Osteocyte (in vitro differentiated cells): ENCODE measurements around the gene PPIF. TPM values are rescaled to one million over a fixed set of nuclear protein-coding genes. Genes with fewer than 3 reads are reported as not detected.

Experiments
- DNase-seq: peaks from one replicate; pipeline ENCODE4 v3.0.0; 2021; ENCODE audit warnings: mixed read lengths; ENCODE audit not compliant: unreplicated experiment; ENCODE audit errors: extremely low spot score
- H3K27ac Mint-ChIP-seq: one replicate; pipeline ENCODE4 v1.8.0; 2021; ENCODE audit warnings: mild to moderate bottlenecking, mixed read lengths; ENCODE audit not compliant: unreplicated experiment
- H3K27me3 Mint-ChIP-seq: one replicate; pipeline ENCODE4 v1.8.0; 2021; ENCODE audit warnings: mixed read lengths; ENCODE audit not compliant: unreplicated experiment
- H3K36me3 Mint-ChIP-seq: one replicate; pipeline ENCODE4 v1.8.0; 2021; ENCODE audit warnings: mixed read lengths; ENCODE audit not compliant: unreplicated experiment
- H3K4me1 Mint-ChIP-seq: one replicate; pipeline ENCODE4 v1.8.0; 2021; ENCODE audit warnings: mixed read lengths; ENCODE audit not compliant: unreplicated experiment
- H3K4me3 Mint-ChIP-seq: one replicate; pipeline ENCODE4 v1.8.0; 2021; ENCODE audit warnings: mild to moderate bottlenecking, moderate library complexity, mixed read lengths; ENCODE audit not compliant: unreplicated experiment
- H3K9me3 Mint-ChIP-seq: one replicate; pipeline ENCODE4 v1.8.0; 2021; ENCODE audit warnings: mixed read lengths; ENCODE audit not compliant: unreplicated experiment
- CTCF ChIP-seq: fragments of 200-600 bp; sonication (generic); IDR thresholded peaks from 2 replicates; pipeline ENCODE4 v1.5.0; 2021; ENCODE audit warnings: antibody characterized with exemption, mild to moderate bottlenecking, moderate library complexity
- total RNA-seq: library from RNA; stranded (reverse); gene quantifications from 2 replicates; pipeline ENCODE4 v1.2.1, GENCODE V29; 2021

Gene PPIF
- total RNA-seq, 1 donor from 2014 or later = 17.0 TPM

- no peaks in the 10 kb centered on the region for H3K27me3 Mint-ChIP-seq
- no peaks in the 10 kb centered on the region for H3K9me3 Mint-ChIP-seq
- no peak for DNase-seq
- no peaks in the 10 kb centered on the region for H3K4me1 Mint-ChIP-seq
- TF ChIP-seq CTCF = no peak
- no peak overlapping the region for H3K27ac Mint-ChIP-seq
- peaks cover 36% of the 10 kb centered on the region for H3K36me3 Mint-ChIP-seq
- H3K4me3 Mint-ChIP-seq = no peak overlapping the region
These were observed 40.5 kb upstream of the PPIF start for GRCh38 chr10:79306644-79307220.

DNA sequence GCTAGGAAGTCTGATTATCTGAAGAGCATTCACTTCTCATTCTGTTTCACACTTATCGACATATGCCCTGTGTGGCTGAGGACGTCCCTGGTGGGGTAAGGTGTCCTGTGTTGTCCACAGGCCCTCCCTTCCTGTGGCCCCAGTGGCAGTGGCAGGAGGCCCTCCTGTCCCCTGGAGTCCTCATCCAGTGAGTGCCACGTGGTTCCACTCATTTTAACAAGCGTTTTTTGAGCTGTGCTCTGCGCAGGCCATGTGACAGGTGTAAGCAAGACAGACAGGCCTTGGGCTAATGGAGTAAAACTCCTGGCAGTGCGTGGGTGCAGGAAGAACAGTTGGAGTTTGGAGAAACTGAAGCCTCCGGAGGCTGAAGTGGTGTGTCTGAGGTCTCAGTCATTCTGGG lies 39.3 kb upstream of the PPIF start:
- Mint-ChIP-seq H3K9me3 (no peaks in the 10 kb centered on the region), H3K4me1 (no peaks in the 10 kb centered on the region), H3K27me3 (no peaks in the 10 kb centered on the region), H3K4me3 (no peak overlapping the region), H3K36me3 (peaks cover 32% of the 10 kb centered on the region), H3K27ac (no peak overlapping the region)
- TF ChIP-seq CTCF = no peak
- DNase-seq = no peak

GRCh38 chr10:79308969-79309665 lies 38.2 kb upstream of the PPIF start:
- Mint-ChIP-seq H3K4me1 (peaks cover 2% of the 10 kb centered on the region), H3K4me3 (no peak overlapping the region), H3K27ac (no peak overlapping the region), H3K9me3 (no peaks in the 10 kb centered on the region), H3K27me3 (no peaks in the 10 kb centered on the region), H3K36me3 (peaks cover 39% of the 10 kb centered on the region)
- no peak for TF ChIP-seq CTCF
- DNase-seq = no peak

GRCh38 chr10:79310200-79310865 lies 36.9 kb upstream of the PPIF start:
- no peaks in the 10 kb centered on the region for H3K27me3 Mint-ChIP-seq
- no peak overlapping the region for H3K4me3 Mint-ChIP-seq

More at GRCh38 chr10:79310200-79310865, 36.9 kb upstream of the PPIF start:
- no peak for DNase-seq
- Mint-ChIP-seq H3K4me1 (peaks cover 2% of the 10 kb centered on the region), H3K9me3 (no peaks in the 10 kb centered on the region), H3K36me3 (peaks cover 33% of the 10 kb centered on the region), H3K27ac (peak overlapping the region; percentile 52)
- no peak for TF ChIP-seq CTCF
